ENCODE measurements around the gene TTPAL. TPM values are rescaled to one million over a fixed set of nuclear protein-coding genes. Genes with fewer than 3 reads are reported as not detected.

The TTPAL gene
- total RNA-seq, 4 donors from 2014 or later = 7.9 to 13.0 (median 11.6) TPM

GRCh38 chr20:44489931-44490330, 14.3 kb downstream of the TTPAL start:
- Histone ChIP-seq H3K36me3 (peaks cover 19 to 98% (median 26%) of the 10 kb centered on the region in 3 donors), H3K4me1 (peaks cover 0 to 23% (median 12%) of the 10 kb centered on the region in 3 donors), H3K4me3 (no peak overlapping the region), H3K9me3 (no peaks in the 10 kb centered on the region), H3K27me3 (no peaks in the 10 kb centered on the region), H3K27ac (peak overlapping the region in 1 of 4 donors; percentile 74)
- no peak for TF ChIP-seq POLR2A (IDR thresholded peaks at IDR 0.05)
- intact Hi-C loops (cut with DNase I) = no loop called here
- 81 to 87% methylated on average over 3 of the region's 3 CpGs for WGBS, 2 donors
- DNase-seq = no peak

- Histone ChIP-seq H3K9me3 (no peaks in the 10 kb centered on the region), H3K4me3 (no peak overlapping the region), H3K27me3 (no peaks in the 10 kb centered on the region), H3K36me3 (peaks cover 19 to 100% (median 34%) of the 10 kb centered on the region in 3 donors), H3K4me1 (peaks cover 5 to 42% (median 19%) of the 10 kb centered on the region in 3 donors), H3K27ac (peak overlapping the region; percentile 20 to 83 (median 57))
- intact Hi-C loops (cut with DNase I) = no loop called here
- 72 to 87% methylated on average over 3 to 4 of the region's 5 CpGs for WGBS, 2 donors
- TF ChIP-seq POLR2A (IDR thresholded peaks at IDR 0.05) (no peak), CTCF (IDR thresholded peaks at IDR 0.05) (no peak)
- DNase-seq = no peak
Observed at GRCh38 chr20:44491635-44492395, 16.1 kb downstream of the TTPAL start.

- H3K36me3 ChIP-seq = peaks cover 1 to 99% (median 27%) of the 10 kb centered on the region in 3 donors
Observed at GRCh38 chr20:44494266-44494665, 18.6 kb downstream of the TTPAL start.

GRCh38 chr20:44494681-44495080, 19.0 kb downstream of the TTPAL start:
- Histone ChIP-seq H3K27ac (peak overlapping the region; percentile 39 to 83 (median 82)), H3K9me3 (no peaks in the 10 kb centered on the region), H3K4me3 (no peak overlapping the region), H3K36me3 (peaks cover 0 to 99% (median 22%) of the 10 kb centered on the region in 3 donors), H3K27me3 (no peaks in the 10 kb centered on the region), H3K4me1 (peaks cover 8 to 60% (median 29%) of the 10 kb centered on the region in 3 donors)
- TF ChIP-seq POLR2A (IDR thresholded peaks at IDR 0.05) (no peak), CTCF (IDR thresholded peaks at IDR 0.05) (no peak)
- no peak for DNase-seq
- WGBS, 2 donors = 94 to 98% methylated on average over 3 of the region's 3 CpGs
- intact Hi-C loops (cut with DNase I) = no loop called here

More at GRCh38 chr20:44494266-44494665, 18.6 kb downstream of the TTPAL start:
- no peak for DNase-seq
- H3K27me3 ChIP-seq = no peaks in the 10 kb centered on the region
- intact Hi-C loops (cut with DNase I) = no loop called here
- H3K9me3 ChIP-seq = no peaks in the 10 kb centered on the region
- TF ChIP-seq POLR2A (IDR thresholded peaks at IDR 0.05) (no peak), CTCF (IDR thresholded peaks at IDR 0.05) (no peak)
- WGBS, 2 donors = 57 to 63% methylated on average over 1 of the region's 1 CpG
- H3K27ac ChIP-seq = peak overlapping the region in 1 of 4 donors; percentile 82
- peaks cover 8 to 60% (median 29%) of the 10 kb centered on the region in 3 donors for H3K4me1 ChIP-seq
- H3K4me3 ChIP-seq = no peak overlapping the region

- peak overlapping the region; percentile 39 to 83 (median 82) for H3K27ac ChIP-seq
- intact Hi-C loops (cut with DNase I) = no loop called here
- 90 to 100% methylated on average over 1 of the region's 1 CpG for WGBS, 2 donors
- no peak for TF ChIP-seq POLR2A (IDR thresholded peaks at IDR 0.05)
- TF ChIP-seq CTCF (IDR thresholded peaks at IDR 0.05) = no peak
- H3K36me3 ChIP-seq = peaks cover 3 to 99% (median 19%) of the 10 kb centered on the region in 3 donors
- no peak overlapping the region for H3K4me3 ChIP-seq
- H3K27me3 ChIP-seq = no peaks in the 10 kb centered on the region
- no peaks in the 10 kb centered on the region for H3K9me3 ChIP-seq
- peaks cover 8 to 60% (median 29%) of the 10 kb centered on the region in 3 donors for H3K4me1 ChIP-seq
- no peak for DNase-seq
Observed at GRCh38 chr20:44495257-44495656, 19.6 kb downstream of the TTPAL start.

Data from esophagus squamous epithelium (tissue), 5 donors.